HCT116 (cell line): ENCODE results near the gene IFT25. TPM values are rescaled to one million over a fixed set of nuclear protein-coding genes. Genes with fewer than 3 reads are reported as not detected.

Source experiments
- ATAC-seq: fragments of 200-7000 bp; cut with Tn5 transposase; 2 replicates; pipeline ENCODE4 v1.9.1; 2020; ENCODE audit warnings: mild to moderate bottlenecking, moderate library complexity
- BruUV-seq: library from RNA; stranded (reverse); fragments of 400-500 nt; replicated peaks from 2 replicates; lab custom pipeline; 2021; lab: Mats Ljungman, UMichigan
- CTCF ChIA-PET: fragments of 300-600 bp; sonication (Branson Sonifier 250); formaldehyde crosslinking; loops from one replicate; lab custom pipeline; 2021; ENCODE audit warnings: antibody characterized with exemption; lab: Charles Lee
- POLR2A ChIA-PET: fragments of 300-600, 350-600 bp; sonication (Branson Sonifier 250); formaldehyde crosslinking; loops from one replicate; lab custom pipeline; 2021; ENCODE audit warnings: antibody characterized with exemption; lab: Charles Lee
- RAD21 ChIA-PET, 2 experiments: fragments of 300-600 bp; sonication (Branson Sonifier 250); formaldehyde crosslinking; loops; one replicate each; lab custom pipeline; 2023; ENCODE audit warnings: low total read pairs in 2 of 2; ENCODE audit not compliant: uncharacterized antibody in 2 of 2, unreplicated experiment in 2 of 2, low non-redundant PET in 1 of 2; lab: Charles Lee
- DNase-seq: peaks from one replicate; pipeline ENCODE4 v3.0.0-alpha.2; 2010; ENCODE audit warnings: low read depth, low spot score
- H2AFZ ChIP-seq: fragments of 200-600 bp; shearing (Covaris generic), sonication (generic); 2 replicates; pipeline ENCODE4 v1.6.1; 2017; ENCODE audit warnings: low read depth, mixed run types, mixed read lengths, antibody characterized with exemption, low read length; ENCODE audit not compliant: poor library complexity, severe bottlenecking
- H3K27ac ChIP-seq: 2 replicates; pipeline ENCODE4 v1.5.1; 2012; ENCODE audit warnings: low read depth, low read length
- H3K27me3 ChIP-seq: fragments of 200-600 bp; sonication (generic); 2 replicates; pipeline ENCODE4 v1.6.1; 2016; ENCODE audit warnings: mixed run types, low read length, mixed read lengths; ENCODE audit not compliant: insufficient read depth
- H3K36me3 ChIP-seq, 2 experiments: fragments of 200-500 bp in 1 of 2; fragments of 200-600 bp in 1 of 2; sonication (Bioruptor generic) in 1 of 2; sonication (generic) in 1 of 2; 2 replicates each; pipeline versions ENCODE4 v1.5.1 to v1.6.1; 2014 to 2016; ENCODE audit warnings: low read length in 2 of 2, inconsistent platforms in 1 of 2, mixed read lengths in 1 of 2, mixed run types in 1 of 2; ENCODE audit not compliant: insufficient read depth in 2 of 2, control insufficient read depth in 1 of 2
- H3K4me1 ChIP-seq, 2 experiments: fragments of 200-600 bp in 1 of 2; sonication (generic) in 1 of 2; 2 replicates each; pipeline versions ENCODE4 v1.5.1 to v1.6.1; 2012 to 2017; ENCODE audit warnings: low read length in 2 of 2, inconsistent platforms in 1 of 2, mild to moderate bottlenecking in 1 of 2, mixed read lengths in 1 of 2, mixed run types in 1 of 2, moderate library complexity in 1 of 2; ENCODE audit not compliant: insufficient read depth in 2 of 2, control insufficient read depth in 1 of 2
- H3K4me2 ChIP-seq: fragments of 200-600 bp; sonication (generic); 2 replicates; pipeline ENCODE4 v1.6.1; 2017; ENCODE audit warnings: mixed run types, low read length, mixed read lengths
- H3K4me3 ChIP-seq, 2 experiments: fragments of 200-600 bp in 1 of 2; sonication (generic) in 1 of 2; replicated peaks in 1 of 2; 2 replicates each; pipeline ENCODE4 v1.5.1; 2011 to 2016; ENCODE audit warnings: low read length in 2 of 2, control low read depth in 1 of 2, low read depth in 1 of 2, mild to moderate bottlenecking in 1 of 2, mixed read lengths in 1 of 2, mixed run types in 1 of 2
- H3K79me2 ChIP-seq: fragments of 200-600 bp; sonication (generic); 2 replicates; pipeline ENCODE4 v1.6.1; 2017; ENCODE audit warnings: mild to moderate bottlenecking, mixed run types, low read length, moderate library complexity, mixed read lengths; ENCODE audit not compliant: insufficient read depth
- H3K9ac ChIP-seq: fragments of 200-600 bp; sonication (generic); 2 replicates; pipeline ENCODE4 v1.6.1; 2016; ENCODE audit warnings: low read length, mixed read lengths
- H3K9me2 ChIP-seq: fragments of 200-600 bp; sonication (generic), shearing (Covaris generic); 2 replicates; pipeline ENCODE4 v1.6.1; 2017; ENCODE audit warnings: mixed run types, mild to moderate bottlenecking, moderate library complexity; ENCODE audit not compliant: insufficient read depth
- H3K9me3 ChIP-seq, 2 experiments: fragments of 200-500 bp in 1 of 2; fragments of 200-600 bp in 1 of 2; sonication (Bioruptor generic) in 1 of 2; sonication (generic) in 1 of 2; 2 replicates each; pipeline ENCODE4 v1.6.1; 2014 to 2017; ENCODE audit warnings: low read length in 2 of 2, mixed read lengths in 2 of 2, inconsistent platforms in 1 of 2, low read depth in 1 of 2, mild to moderate bottlenecking in 1 of 2, mixed run types in 1 of 2, moderate library complexity in 1 of 2; ENCODE audit not compliant: control insufficient read depth in 1 of 2, insufficient read depth in 1 of 2
- H4K20me1 ChIP-seq: fragments of 200-600 bp; sonication (generic), shearing (Covaris generic); 2 replicates; pipeline ENCODE4 v1.6.1; 2017; ENCODE audit warnings: mixed run types, mild to moderate bottlenecking, moderate library complexity; ENCODE audit not compliant: insufficient read depth
- CEBPB ChIP-seq: IDR thresholded peaks from 2 replicates; pipeline ENCODE4 v1.6.1; 2012; ENCODE audit warnings: low read depth
- EGR1 ChIP-seq: IDR thresholded peaks from 2 replicates; pipeline ENCODE4 v1.6.1; 2012; ENCODE audit warnings: low read depth
- ELF1 ChIP-seq: IDR thresholded peaks from 2 replicates; pipeline ENCODE4 v1.6.1; 2012; ENCODE audit warnings: low read depth, borderline replicate concordance
- EZH2 ChIP-seq: fragments of 200-600 bp; sonication (generic); IDR thresholded peaks from 2 replicates; pipeline ENCODE4 v1.6.1; 2017; ENCODE audit warnings: antibody characterized with exemption, mixed run types
- EZH2phosphoT487 ChIP-seq: fragments of 200-600 bp; IDR thresholded peaks from 2 replicates; pipeline ENCODE4 v1.6.1; 2018; ENCODE audit warnings: antibody characterized with exemption, borderline replicate concordance
- FOSL1 ChIP-seq: IDR thresholded peaks from 2 replicates; pipeline ENCODE4 v1.6.1; 2012; ENCODE audit warnings: low read depth
- JUND ChIP-seq: IDR thresholded peaks from 2 replicates; pipeline ENCODE4 v1.6.1; 2012
- RAD21 ChIP-seq: IDR thresholded peaks from 2 replicates; pipeline ENCODE4 v1.6.1; 2012; ENCODE audit warnings: low read depth, mild to moderate bottlenecking
- SIN3A ChIP-seq: IDR thresholded peaks from 2 replicates; pipeline ENCODE4 v1.6.1; 2012; ENCODE audit warnings: low read depth
- SP1 ChIP-seq: IDR thresholded peaks from 2 replicates; pipeline ENCODE4 v1.6.1; 2012; ENCODE audit warnings: low read depth
- SRF ChIP-seq: IDR thresholded peaks from 2 replicates; pipeline ENCODE4 v1.6.1; 2012; ENCODE audit warnings: low read depth
- TCF7L2 ChIP-seq: IDR thresholded peaks from 2 replicates; pipeline ENCODE4 v1.7.0; 2011; ENCODE audit warnings: borderline replicate concordance, inconsistent platforms; ENCODE audit not compliant: insufficient read depth, insufficient read length; ENCODE audit errors: extremely low read depth
- YY1 ChIP-seq: IDR thresholded peaks from 2 replicates; pipeline ENCODE4 v1.6.1; 2011; ENCODE audit warnings: low read length, low read depth, moderate library complexity, mild to moderate bottlenecking; ENCODE audit not compliant: insufficient replicate concordance; ENCODE audit errors: extremely low read depth
- ZFX ChIP-seq: fragments of 450-650 bp; IDR thresholded peaks from 2 replicates; pipeline ENCODE4 v1.6.1; 2017
- ZNF274 ChIP-seq: fragments of 200-500 bp; sonication (Bioruptor generic); IDR thresholded peaks from 2 replicates; pipeline ENCODE4 v1.6.1; 2014; ENCODE audit warnings: mild to moderate bottlenecking, low read depth, low read length, inconsistent platforms
- intact Hi-C: fragments of 100-400 bp; cut with micrococcal nuclease; formaldehyde crosslinking; loops from 2 replicates; pipeline ENCODE4 v1.10.0; 2022
- total RNA-seq: library from RNA; stranded (reverse); gene quantifications from one replicate; pipeline ENCODE4 v1.2.1, GENCODE V29; 2021; ENCODE audit not compliant: unreplicated experiment
- TF ChIP-seq, protein P1 (sequence below), 3 experiments: fragments of 200-600 bp in 1 of 3; sonication (generic) in 1 of 3; IDR thresholded peaks in 2 of 3; conservative IDR thresholded peaks in 1 of 3; 2 replicates each; pipeline ENCODE4 v1.5.1; 2012 to 2017; ENCODE audit warnings: low read depth in 2 of 3, low read length in 2 of 3, antibody characterized with exemption in 1 of 3, borderline replicate concordance in 1 of 3, control low read depth in 1 of 3, mild to moderate bottlenecking in 1 of 3, mixed read lengths in 1 of 3, mixed run types in 1 of 3, moderate library complexity in 1 of 3; ENCODE audit not compliant: insufficient read depth in 1 of 3
- TF ChIP-seq, protein P2 (sequence below): IDR thresholded peaks from 2 replicates; pipeline ENCODE4 v1.6.1; 2012

The IFT25 gene
- total RNA-seq, 1 experiment from 2014 or later: 45.1 TPM

DNA sequence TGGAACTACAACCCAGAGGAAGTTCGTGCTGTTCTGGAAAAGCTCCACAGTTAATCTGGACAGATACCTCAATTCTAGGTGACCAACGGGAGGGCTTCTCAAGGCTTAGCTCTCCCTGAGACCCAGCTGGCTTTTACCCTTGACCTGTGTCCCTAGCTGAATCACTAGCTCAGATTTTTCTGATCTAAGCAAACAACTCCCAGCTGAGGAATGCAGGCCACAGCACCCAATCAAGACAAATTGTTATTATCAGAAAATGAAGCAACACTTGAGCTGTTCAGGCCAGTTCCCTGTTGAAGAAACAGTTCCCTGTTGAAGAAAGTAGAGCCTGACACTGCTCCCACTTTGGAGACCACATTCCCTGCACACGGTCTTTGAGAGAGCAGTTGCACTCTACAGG lies 35.6 kb downstream of the IFT25 start:
- Histone ChIP-seq H3K4me1 (peaks cover 0 to 4% of the 10 kb centered on the region in 2 experiments; a peak in 1 of 4 replicates), H3K9me3 (no peaks in the 10 kb centered on the region), H3K27me3 (no peaks in the 10 kb centered on the region), H3K27ac (no peak overlapping the region), H3K79me2 (no peaks in the 10 kb centered on the region), H3K9ac (no peak overlapping the region), H3K4me2 (no peak overlapping the region), H4K20me1 (no peaks in the 10 kb centered on the region), H3K4me3 (no peak overlapping the region), H2AFZ (no peak overlapping the region), H3K9me2 (no peaks in the 10 kb centered on the region)
- ChIA-PET POLR2A (interaction anchor here (0.7 kb wide), 1 partner anchor 36 kb away, joined by 3 read pairs; the partner anchor contains the start of gene IFT25), CTCF (no interaction called here), RAD21 (no interaction called here)
- no peak for DNase-seq
- BruUV-seq: no TSS peak
- intact Hi-C loops: no loop called here
- ATAC-seq: no peak
- TF ChIP-seq ELF1: no peak
- TF ChIP-seq TCF7L2: no peak
- no peak for TF ChIP-seq EGR1
- TF ChIP-seq RAD21: no peak
- TF ChIP-seq, protein P1, sequence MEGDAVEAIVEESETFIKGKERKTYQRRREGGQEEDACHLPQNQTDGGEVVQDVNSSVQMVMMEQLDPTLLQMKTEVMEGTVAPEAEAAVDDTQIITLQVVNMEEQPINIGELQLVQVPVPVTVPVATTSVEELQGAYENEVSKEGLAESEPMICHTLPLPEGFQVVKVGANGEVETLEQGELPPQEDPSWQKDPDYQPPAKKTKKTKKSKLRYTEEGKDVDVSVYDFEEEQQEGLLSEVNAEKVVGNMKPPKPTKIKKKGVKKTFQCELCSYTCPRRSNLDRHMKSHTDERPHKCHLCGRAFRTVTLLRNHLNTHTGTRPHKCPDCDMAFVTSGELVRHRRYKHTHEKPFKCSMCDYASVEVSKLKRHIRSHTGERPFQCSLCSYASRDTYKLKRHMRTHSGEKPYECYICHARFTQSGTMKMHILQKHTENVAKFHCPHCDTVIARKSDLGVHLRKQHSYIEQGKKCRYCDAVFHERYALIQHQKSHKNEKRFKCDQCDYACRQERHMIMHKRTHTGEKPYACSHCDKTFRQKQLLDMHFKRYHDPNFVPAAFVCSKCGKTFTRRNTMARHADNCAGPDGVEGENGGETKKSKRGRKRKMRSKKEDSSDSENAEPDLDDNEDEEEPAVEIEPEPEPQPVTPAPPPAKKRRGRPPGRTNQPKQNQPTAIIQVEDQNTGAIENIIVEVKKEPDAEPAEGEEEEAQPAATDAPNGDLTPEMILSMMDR (IDR thresholded peaks at IDR 0.05 in 2 of 3, conservative IDR thresholded peaks at IDR 0.05 in 1 of 3; ENCODE audit: borderline replicate concordance in 1 of 3, insufficient read depth in 1 of 3, low read depth in 2 of 3, low read length in 2 of 3): no peak
- no peak for TF ChIP-seq SRF
- TF ChIP-seq, all 23 proteins: peak for 0
- H3K36me3 ChIP-seq: no peaks in the 10 kb centered on the region

DNA sequence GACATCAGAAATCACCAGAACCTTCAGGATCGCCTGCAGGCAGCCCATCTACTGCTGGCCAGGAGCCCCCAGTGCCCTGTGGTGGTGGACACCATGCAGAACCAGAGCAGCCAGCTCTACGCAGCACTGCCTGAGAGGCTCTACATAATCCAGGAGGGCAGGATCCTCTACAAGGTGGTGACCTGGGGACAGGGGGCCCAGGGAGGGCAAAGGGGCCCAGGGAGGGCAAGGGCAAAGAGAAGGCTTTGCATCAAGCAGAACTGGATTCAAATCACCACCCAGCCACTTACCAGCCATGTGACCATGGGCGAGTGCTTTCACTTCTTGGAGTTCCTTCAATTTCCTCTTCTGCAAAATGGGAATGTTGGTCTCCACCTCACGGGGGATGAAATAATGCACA lies 39.4 kb downstream of the IFT25 start:
- H3K9me2 ChIP-seq: no peaks in the 10 kb centered on the region
- no peaks in the 10 kb centered on the region for H3K79me2 ChIP-seq
- CTCF ChIA-PET: no interaction called here
- no peak overlapping the region for H3K4me3 ChIP-seq
- TF ChIP-seq, protein P2, sequence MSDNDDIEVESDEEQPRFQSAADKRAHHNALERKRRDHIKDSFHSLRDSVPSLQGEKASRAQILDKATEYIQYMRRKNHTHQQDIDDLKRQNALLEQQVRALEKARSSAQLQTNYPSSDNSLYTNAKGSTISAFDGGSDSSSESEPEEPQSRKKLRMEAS: no peak
- TF ChIP-seq, protein P1 (IDR thresholded peaks at IDR 0.05 in 2 of 3, conservative IDR thresholded peaks at IDR 0.05 in 1 of 3; ENCODE audit: borderline replicate concordance in 1 of 3, insufficient read depth in 1 of 3, low read depth in 2 of 3, low read length in 2 of 3): no peak
- TF ChIP-seq SIN3A: no peak
- no peak for TF ChIP-seq SP1
- TF ChIP-seq CEBPB: no peak
- TF ChIP-seq FOSL1: no peak
- TF ChIP-seq ZNF274: no peak
- no peak for TF ChIP-seq JUND
- TF ChIP-seq RAD21: no peak
- no peak for TF ChIP-seq EGR1
- TF ChIP-seq EZH2: no peak
- no peak for TF ChIP-seq EZH2phosphoT487
- no peak for TF ChIP-seq ZFX
- TF ChIP-seq YY1: no peak
- no peak overlapping the region for H3K27ac ChIP-seq
- RAD21 ChIA-PET: no interaction called here
- no peaks in the 10 kb centered on the region for H3K36me3 ChIP-seq
- no peaks in the 10 kb centered on the region for H3K9me3 ChIP-seq
- POLR2A ChIA-PET: no interaction called here
- BruUV-seq: no TSS peak
- no peak overlapping the region for H2AFZ ChIP-seq
- no peak for DNase-seq
- no peaks in the 10 kb centered on the region for H3K27me3 ChIP-seq
- H3K4me2 ChIP-seq: no peak overlapping the region
- no peaks in the 10 kb centered on the region for H4K20me1 ChIP-seq
- ATAC-seq: no peak
- H3K9ac ChIP-seq: no peak overlapping the region
- intact Hi-C loops: no loop called here
- H3K4me1 ChIP-seq: peaks cover 0 to 4% of the 10 kb centered on the region in 2 experiments; a peak in 1 of 4 replicates
